ENCODE data around the gene RHCG.

GRCh38 chr15:89446255-89446891 is 50.0 kb downstream of the RHCG start:
- TF ChIP-seq CTCF (IDR thresholded peaks at IDR 0.05; ENCODE audit: low read length) (no peak), EZH2 (optimal IDR thresholded peaks at IDR 0.05; ENCODE audit: low read depth, low read length) (no peak)
